DMS79 (cell line): ENCODE measurements around the gene ZC3H12A.

Experiments
- DNase-seq: peaks from one replicate; lab custom pipeline; 2025; lab: John Stamatoyannopoulos, UW

Gene ZC3H12A

DNA sequence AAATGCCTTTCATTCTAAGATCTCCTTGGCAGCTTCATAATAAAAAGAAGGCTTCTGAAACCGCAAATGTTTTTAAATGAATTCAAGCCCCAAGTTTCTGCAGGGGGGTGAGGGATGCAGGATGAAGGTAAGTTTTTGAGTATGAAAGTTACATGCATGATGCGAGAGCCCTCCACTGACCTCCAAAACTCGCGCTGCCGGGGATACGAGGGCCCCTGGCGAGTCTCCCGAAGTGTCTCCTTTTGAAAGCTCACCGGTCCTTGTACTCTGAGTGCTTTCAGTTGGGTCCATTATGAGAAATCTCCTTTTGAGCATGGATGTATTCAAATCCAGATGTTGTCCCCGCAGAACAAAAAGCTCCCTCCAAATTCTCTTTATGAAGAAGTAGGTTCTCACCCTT lies 18.9 kb upstream of the ZC3H12A start:
- DNase-seq, result no peak

GRCh38 chr1:37456614-37457013 lies 17.8 kb upstream of the ZC3H12A start:
- no peak for DNase-seq

DNA sequence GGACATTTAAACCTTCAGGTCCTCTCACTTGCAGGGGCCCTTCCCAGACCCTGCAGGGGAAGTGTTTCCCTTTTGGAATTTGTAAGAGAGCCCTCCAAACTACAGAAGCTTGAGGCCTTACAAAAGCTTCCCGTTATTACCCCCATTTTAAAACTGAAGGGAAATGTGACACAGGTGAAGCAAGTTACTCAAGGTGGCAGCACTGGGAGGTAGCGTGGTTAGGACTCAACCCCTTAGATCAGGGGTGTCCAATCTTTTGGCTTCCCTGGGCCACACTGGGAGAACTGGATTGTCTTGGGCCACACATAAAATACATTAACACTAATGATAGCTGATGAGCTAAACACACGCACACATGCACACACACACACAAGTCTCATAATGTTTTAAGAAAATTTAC lies 15.8 kb upstream of the ZC3H12A start:
- DNase-seq, result no peak

DNA sequence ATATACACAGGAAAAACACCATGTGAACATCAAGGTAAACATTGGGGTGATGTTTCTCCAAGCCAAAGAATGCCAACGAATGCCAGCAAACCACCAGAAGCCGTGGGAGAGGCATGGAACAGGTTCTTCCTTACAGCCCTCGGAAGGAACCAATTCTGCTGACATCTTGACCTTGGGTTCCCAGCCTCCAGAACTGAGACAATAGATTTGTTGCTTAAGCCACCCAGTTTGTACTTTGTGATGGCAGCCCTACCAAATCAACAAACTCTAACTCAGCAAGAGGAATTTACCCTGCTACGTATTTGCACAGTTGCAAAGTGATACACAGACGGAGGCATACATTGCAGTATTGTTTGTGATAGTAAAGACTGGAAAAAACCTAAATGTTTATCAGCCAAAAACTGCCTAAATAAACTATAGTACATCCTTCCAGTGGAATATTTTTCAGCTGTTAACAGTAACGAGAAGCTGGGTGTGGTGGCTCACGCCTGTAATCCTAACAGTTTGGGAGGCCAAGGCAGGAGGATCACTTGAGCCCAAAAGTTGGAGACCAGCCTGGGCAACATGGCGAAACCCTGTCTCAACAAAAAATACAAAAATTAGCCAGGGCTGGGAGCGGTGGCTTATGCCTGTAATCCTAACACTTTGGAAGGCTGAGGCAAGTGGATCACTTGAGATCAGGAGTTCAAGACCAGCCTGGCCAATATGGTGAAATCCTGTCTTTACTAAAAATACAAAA lies 12.5 kb upstream of the ZC3H12A start:
- DNase-seq, result no peak

GRCh38 chr1:37464443-37464842 lies 9.9 kb upstream of the ZC3H12A start:
- no peak for DNase-seq

GRCh38 chr1:37465593-37466517 lies 8.5 kb upstream of the ZC3H12A start:
- DNase-seq, result no peak

GRCh38 chr1:37468037-37468436 lies 6.3 kb upstream of the ZC3H12A start:
- no peak for DNase-seq

DNA sequence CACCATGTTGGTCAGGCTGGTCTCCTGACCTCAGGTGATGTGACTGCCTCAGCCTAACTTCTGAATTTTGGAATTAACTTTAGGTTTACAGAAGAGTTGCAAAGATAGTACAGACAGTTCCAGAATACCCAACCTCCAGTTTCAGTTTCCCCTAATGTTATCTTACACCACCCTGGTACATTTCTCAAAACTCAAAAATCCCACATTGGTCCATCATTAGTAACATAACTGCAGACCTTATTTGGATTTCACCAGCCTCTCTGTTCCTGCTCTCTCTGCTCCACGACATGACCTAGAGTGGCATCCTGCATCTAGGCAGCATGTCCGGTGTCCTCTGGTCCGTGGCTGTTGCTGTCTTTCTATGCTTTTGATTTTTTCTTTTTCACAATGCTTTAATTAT lies 5.0 kb upstream of the ZC3H12A start:
- no peak for DNase-seq

DNA sequence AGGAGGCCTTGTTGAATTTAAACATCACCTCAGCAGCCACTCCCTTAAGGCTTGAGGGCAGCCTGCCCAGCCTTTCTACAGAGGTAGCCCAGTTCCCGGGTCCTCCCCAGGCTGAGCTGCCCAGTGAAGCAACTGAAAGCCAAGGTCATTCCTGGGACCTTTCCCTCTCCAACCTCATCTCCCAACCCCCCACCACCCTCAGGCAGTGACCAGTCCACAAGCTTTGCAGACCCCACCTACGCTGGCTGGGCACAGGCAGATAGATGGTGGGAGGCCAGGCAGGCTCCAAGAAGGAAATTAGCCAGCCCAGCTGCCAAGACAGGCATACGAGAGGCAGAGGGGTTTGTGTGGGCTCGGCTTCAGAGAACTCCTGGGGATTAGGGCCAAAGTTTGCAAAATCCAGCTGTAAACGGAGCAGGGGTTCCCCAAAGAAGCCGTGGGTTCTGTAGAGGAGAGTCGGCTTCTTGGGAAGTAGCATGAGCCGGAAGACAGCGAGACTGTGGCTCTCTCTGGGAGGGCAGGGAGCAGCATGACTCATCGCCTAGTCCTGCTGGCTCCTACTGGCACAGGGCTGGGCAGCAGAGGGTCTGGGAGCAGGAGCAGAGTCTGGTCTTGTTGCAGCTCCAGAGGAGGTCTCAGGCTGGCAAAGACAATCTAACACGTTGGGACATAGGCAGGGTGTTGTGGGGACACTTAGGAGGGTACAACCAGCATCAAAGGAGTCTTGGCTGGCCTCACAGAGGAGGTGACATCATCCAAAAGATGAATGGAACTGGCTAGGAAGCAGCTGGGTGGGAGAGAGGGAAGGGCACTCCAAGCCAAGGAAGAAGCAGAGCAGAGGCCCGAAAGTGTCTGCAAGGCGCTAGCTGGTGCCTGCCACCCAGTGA lies 2.8 kb upstream of the ZC3H12A start:
- DNase-seq, result no peak

DNA sequence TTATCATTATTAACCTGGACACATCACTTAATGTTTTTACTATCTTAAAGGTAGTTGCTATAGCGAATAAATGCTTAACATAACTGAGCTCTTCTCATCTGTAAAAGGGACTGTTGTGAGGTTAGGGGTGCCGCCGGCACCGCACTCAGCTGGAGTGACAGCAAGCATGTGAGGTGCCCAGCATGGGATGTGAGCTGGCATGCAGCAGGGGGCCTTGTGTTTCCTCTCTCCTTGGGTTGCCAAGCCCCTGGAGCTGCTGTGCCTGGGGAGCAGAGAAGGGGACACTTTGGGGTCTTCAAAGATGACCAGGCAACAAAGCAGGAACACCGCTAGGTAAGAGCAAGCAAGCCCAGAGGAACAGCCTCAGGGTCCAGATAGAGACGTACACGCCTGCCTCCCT lies 2.1 kb upstream of the ZC3H12A start:
- no peak for DNase-seq

- no peak for DNase-seq
These were observed 1.4 kb upstream of the ZC3H12A start for GRCh38 chr1:37472994-37473393.

DNA sequence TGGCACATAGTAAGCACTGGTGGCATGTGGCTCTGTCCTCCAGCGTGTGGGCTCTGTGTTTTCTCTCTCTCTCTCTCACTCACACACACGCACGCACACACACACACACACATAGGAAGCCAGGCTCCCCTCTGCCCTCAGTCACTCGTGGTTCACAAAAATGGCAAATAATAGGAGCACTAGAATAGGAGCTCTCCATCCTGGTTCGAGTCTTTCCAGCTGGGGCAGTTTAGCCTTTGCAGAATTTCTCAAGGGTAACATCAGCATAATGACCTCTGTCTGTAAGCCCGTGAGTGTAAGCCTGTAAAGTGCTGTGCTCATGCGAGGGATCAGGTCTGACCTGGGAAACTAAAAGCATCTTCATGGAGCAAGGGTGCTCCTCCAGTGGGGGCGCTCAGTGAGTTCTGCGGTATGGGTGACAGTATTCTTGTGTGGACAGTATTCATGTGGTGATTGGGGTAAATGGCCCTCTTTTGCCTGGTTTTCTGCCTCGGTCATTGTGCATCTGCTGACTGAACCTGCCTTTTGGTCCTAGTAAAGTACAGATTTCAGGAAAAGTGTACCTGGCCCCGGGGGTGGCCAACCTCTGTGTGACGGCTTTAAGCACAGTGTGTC lies 842 bp upstream of the ZC3H12A start:
- DNase-seq, result no peak

- DNase-seq, result no peak
These were observed 458 bp downstream of the ZC3H12A start for GRCh38 chr1:37474697-37475379.

DNA sequence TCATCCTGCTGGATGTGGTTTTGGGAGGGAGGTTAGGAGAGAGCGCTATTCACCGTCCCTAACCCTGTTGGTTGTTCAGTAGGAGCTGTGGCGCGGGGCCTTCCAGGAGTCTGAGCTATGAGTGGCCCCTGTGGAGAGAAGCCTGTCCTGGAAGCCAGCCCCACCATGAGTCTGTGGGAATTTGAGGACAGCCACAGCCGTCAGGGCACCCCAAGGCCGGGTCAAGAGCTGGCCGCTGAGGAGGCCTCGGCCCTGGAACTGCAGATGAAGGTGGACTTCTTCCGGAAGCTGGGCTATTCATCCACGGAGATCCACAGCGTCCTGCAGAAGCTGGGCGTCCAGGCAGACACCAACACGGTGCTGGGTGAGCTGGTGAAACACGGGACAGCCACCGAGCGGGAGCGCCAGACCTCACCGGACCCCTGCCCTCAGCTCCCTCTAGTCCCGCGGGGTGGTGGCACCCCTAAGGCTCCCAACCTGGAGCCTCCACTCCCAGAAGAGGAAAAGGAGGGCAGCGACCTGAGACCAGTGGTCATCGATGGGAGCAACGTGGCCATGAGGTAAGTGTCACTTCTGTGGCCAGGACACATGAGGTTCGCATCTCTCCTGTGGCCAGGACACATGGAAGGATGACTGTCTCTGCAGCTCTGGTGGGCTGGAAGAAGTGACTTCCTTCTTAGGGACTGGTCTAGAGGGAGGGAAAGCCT lies 1.2 kb downstream of the ZC3H12A start:
- DNase-seq, result no peak

GRCh38 chr1:37476087-37476452 lies 1.7 kb downstream of the ZC3H12A start:
- DNase-seq, result no peak

DNA sequence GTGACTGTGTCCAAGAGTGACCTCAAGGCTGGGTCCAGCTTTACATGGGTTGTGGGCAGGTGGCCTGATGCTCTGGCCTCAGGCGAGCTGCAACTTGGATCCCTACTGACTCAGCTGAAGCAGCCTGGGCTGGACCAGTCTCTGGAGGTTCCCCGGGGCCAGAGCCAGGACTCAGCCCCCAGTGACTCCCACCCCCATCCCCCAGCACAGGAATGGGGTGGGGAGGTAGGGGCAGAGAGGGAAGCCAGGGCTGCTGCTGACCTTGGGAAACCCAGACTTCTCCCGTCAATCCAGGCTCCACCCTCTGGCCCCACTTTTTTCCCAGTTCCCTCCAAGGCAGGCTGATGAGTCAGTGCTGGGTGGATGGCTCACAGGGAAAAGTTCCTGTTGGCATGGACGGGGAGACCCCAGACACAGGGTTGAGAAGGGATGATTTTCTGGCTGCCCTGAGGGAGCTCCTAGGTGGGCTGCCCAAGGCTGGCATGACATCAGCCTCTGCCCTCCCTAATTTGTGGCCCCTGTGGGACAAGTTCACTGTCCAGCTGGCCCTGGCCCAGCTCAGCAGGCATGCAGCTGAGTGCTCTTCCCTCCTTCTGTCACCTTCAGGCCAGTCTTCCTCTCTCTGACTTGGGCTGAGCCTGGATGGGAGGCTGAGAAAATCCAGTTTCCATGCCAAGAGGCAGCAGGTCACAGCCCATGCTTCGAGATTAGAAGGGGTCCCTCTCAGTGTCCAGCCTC lies 2.2 kb downstream of the ZC3H12A start:
- no peak for DNase-seq

DNA sequence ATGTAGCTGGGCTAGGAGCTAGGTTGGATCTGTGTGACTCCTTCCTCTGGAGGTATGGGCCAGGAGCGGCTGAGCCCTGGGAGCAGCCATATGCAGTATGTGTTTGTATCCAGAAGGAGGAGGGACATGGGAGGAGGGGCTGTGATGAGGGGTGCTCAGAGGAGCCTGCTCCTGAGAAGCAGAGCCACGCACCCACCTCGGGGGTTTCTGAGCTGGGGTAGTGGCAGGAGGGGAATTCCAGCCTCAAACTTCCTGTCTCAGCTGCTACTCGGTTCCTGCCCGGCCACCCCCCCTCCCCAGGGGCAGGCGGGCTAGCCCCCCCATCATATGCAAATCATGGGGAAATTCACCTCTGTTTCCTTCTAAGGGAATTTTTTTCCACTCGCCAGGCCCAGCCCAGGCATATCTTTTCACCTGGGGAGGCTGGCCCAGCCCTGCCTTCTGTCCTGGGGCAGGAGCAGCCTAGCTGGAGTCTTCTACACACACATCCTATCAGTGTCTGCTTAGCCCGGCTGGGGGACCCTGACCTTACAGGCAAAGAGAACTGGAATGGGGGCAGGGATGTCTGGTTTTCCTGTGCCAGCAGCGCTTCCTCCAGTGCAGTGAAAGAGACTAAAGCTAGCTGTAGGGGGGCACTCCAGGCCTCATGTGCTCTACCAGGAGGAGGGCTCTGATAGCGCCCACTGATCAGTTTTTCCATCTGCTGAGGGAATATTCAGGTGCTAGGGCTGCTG lies 3.0 kb downstream of the ZC3H12A start:
- DNase-seq, result no peak

- DNase-seq, result no peak
These were observed 3.6 kb downstream of the ZC3H12A start for GRCh38 chr1:37477946-37478345.

GRCh38 chr1:37478451-37478881 lies 4.1 kb downstream of the ZC3H12A start:
- no peak for DNase-seq
